KOPT-K1 (cell line): ENCODE measurements around the gene KCNK3.

Experiments
- H3K27ac ChIP-seq: fragments of 200-600 bp; sonication (generic); 2 replicates; pipeline ENCODE4 v1.5.1; 2016; ENCODE audit warnings: antibody characterized with exemption, mild to moderate bottlenecking, low read depth, low read length; ENCODE audit not compliant: poor library complexity, severe bottlenecking
- H3K36me3 ChIP-seq: fragments of 200-600 bp; sonication (generic); 2 replicates; pipeline ENCODE4 v1.5.1; 2017; ENCODE audit warnings: antibody characterized with exemption, mild to moderate bottlenecking, low read length, moderate library complexity; ENCODE audit not compliant: insufficient read depth
- H3K9me3 ChIP-seq: fragments of 200-600 bp; sonication (generic); 2 replicates; pipeline ENCODE4 v1.5.1; 2017; ENCODE audit warnings: antibody characterized with exemption, low read length, mild to moderate bottlenecking; ENCODE audit not compliant: insufficient read depth, poor library complexity, severe bottlenecking

The KCNK3 gene

DNA sequence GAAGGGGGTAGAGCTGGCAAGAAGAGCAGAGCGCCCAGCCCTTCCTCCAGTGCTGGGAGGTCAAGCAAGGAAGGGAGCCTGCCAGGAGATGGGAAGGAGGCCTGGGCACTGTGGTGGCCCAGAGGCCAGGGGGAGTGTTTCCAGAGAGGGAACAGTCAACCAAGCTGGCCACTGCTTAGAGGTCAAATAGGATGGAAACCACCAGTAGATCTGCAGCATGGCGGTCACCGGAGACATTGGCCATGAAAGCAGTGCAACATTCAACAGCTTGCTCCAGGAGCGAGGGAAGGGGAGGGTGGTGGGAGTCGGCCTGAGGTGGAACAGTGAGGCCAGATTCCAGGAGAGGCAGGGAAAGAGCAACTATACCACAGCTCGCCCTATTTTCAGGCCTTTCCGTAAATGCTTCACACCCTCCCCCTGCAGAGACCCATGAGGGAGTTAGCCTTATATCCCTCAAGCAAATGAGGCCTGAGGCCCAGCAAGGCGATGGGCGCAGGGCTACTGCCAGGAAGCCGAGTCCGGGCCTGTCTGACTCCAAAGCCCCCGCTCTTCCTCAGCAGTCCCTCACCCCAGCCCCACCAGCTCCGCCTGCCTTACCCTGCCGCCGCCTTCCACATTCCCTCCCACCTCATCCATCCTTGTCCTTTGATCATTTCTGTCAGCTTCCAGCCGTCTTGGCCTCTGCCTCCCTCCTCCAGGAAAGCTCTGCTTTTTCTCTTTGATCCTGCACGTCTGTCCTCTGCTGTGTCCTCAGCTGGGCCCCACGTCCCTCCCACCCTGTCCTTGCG lies 17.0 kb downstream of the KCNK3 start:
- H3K9me3 ChIP-seq, result no peaks in the 10 kb centered on the region
- no peaks in the 10 kb centered on the region for H3K36me3 ChIP-seq
- H3K27ac ChIP-seq, result no peak overlapping the region

DNA sequence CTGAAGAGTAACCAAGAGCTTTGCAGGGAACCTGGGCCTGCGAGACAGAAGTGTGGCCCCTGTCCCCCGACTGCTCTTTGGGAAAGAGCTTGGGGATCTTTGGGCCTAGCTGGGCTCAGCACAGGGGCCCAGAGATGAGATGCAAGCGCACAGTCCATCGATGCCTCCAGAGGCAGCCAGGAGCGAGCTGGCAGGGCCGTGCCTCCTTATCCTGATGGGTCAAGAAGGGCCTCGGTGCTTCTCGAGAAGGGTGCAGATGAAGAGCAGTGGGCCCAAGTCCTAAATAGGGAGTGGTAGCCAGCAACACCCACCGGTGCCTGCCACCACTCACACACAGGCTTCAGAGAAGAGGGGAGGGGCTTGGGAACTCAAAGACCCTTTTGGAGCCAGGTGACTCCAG lies 17.6 kb downstream of the KCNK3 start:
- H3K27ac ChIP-seq, result no peak overlapping the region
- no peaks in the 10 kb centered on the region for H3K9me3 ChIP-seq
- no peaks in the 10 kb centered on the region for H3K36me3 ChIP-seq

DNA sequence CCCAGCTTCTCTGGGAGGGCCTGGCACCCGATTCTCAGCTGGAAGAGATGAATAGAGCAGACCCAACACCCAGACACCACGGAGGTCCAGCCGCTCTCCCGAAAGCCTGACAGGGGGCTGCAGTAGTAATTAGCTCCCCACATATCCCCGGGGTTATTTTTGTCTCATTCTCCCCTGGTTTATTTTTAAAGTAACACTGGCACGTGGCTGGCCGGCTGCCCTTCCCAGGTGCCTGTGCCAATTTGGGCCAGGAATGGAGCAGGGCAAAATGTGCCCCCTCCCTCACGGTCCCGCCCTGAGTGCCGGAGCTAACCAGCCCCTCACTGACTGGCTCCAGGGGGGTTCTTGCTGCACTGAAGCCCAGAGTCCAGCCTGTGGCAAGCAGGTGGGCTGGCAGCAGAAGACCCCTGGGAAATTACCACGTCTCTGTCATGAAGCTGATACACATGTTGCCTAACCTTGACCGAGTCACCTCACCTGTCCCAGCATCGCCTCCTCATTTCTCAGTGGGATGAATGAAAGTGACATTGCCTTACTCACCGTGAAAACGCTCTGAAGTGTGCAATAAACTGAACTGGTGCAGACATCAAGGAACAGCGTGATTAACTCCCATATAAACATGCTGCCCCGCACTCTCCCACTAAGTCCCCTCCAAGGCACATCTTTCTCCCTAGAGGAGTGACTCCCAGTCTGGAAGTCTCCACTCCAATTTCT lies 18.4 kb downstream of the KCNK3 start:
- Histone ChIP-seq H3K27ac (no peak overlapping the region), H3K9me3 (no peaks in the 10 kb centered on the region), H3K36me3 (no peaks in the 10 kb centered on the region)

DNA sequence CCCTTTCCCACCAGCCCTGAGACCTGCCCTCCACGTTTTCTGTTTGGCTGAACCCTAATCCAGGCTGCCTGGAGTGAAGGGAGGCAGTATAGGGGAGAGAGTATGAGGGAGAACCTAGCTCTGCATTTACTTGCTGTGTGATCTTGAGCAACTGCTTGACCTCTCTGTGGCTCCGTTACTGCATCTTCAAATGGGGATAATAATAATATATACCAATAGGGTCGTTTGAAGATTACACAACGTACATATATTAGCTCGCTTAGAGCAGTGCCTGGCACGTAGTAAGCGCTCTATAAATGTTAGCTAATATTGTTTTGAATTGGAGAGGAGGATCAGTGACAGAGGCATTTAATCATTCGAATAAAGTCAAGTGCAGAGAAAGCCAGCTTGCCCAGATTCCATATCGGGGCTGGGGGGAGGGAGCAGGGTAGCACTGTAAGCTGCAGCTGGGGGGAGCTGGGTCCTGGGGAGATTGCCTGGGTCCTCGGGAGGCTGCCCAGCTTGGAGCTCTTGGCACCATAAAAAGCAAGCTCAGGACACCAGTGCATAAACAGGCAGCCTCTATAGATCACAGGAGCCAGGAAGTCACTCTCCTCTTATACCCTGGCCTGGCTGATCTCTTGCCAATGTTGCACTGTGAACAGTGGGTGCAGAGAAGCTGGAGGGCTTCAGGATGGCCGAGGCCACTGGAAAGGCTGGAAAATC lies 19.1 kb downstream of the KCNK3 start:
- no peak overlapping the region for H3K27ac ChIP-seq
- H3K36me3 ChIP-seq, result no peaks in the 10 kb centered on the region
- no peaks in the 10 kb centered on the region for H3K9me3 ChIP-seq

DNA sequence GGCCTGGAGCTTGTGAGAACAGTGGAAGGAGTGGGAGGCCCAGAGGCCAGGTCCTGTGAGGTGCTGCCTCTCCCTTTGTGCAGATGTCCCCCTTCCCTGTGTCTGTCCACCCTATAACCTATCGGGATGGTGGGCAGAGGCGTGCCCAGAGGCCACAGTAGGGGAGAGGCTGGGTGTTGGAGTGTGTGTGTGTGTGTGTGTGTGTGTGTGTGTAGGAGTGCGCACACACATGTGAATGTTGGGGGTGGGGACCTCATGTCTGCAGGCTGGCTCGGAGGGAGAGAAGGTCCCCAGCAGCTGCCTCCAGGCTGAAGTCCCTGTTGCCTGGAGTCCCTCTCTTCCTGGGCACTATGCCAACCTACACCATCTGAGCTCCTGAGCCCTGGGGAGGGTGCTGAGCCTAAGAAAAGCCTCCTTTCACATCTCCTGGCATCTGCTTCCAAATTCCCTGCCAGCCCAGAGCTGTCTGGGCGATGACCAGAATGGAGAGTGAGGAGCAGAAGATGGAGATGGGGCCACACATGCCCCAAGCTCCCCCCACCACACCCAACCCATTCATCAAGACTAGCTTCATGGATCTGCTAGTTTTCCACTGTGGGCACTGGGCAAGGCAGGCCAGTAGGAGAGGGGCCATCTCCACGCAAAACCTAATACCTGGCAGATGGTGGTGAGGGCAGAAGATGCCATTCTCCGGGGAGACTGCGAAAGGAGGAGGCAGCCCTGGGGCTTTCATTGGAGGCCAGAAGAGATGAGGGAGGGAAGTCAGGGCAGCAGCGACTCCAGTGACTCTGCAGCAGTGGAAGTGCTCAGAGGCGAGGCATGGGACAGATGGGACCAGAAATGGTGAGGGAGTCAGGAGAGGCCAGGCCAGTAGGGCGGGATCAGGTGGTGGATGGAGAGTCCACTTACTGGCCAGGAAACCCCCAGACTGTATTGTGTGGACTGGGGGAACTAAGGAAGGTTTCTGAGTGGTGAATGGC lies 20.3 kb downstream of the KCNK3 start:
- Histone ChIP-seq H3K36me3 (no peaks in the 10 kb centered on the region), H3K9me3 (no peaks in the 10 kb centered on the region), H3K27ac (no peak overlapping the region)

DNA sequence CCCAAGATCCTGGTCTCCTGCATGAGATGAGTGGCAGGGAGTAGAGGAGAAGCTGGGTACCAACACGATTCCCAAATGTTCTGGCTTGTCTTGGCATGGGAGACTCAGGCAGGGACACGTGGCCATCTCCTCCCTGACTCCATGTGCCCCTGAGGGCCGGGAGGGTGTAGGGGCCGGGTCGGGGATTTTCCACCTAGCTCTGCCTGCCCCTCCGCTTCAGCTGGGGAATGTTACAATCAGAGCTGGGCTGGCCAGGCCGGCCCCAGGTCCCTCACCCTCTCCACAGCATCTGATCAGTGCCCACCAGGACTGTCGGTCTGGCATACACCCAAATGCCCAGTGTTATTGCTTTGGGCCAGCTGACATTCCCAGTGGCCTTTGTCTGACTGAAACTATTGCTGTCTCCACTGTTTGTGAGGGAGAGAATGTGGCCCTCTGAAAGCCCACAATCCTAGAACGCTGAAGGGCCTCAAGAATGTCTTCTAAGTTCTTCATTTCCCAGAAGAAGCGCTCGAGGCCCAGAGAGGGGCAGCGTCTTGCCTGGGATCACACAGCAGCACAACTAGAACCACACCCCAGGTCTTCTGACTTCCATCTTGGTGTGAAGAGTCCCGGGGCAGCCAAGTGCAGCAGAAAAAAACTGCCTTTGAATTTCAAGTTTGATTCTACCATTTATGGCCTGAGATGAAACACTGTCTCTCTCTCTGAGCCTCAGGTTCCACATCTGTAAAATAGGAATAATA lies 23.2 kb downstream of the KCNK3 start:
- Histone ChIP-seq H3K9me3 (no peaks in the 10 kb centered on the region), H3K36me3 (no peaks in the 10 kb centered on the region), H3K27ac (no peak overlapping the region)

DNA sequence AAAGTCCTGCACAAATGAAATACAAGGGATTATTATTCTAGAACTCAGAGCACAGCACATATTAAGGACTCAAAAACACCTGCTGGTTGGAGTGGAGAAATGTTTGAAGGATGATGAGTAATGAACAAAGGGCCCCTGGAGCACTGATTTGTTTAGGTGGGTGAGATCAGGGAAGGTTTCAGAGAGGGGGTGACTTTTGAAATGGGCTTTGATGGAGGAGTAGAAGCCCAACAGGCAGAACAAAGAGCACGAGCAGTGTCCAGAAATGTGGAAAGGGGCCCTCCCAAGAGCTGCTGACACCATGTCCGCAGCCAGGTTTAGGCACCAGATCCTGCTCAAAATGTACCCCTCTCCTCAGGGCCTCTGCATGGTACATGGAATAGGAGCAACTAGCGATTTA lies 23.8 kb downstream of the KCNK3 start:
- no peaks in the 10 kb centered on the region for H3K9me3 ChIP-seq
- H3K27ac ChIP-seq, result no peak overlapping the region
- H3K36me3 ChIP-seq, result no peaks in the 10 kb centered on the region

DNA sequence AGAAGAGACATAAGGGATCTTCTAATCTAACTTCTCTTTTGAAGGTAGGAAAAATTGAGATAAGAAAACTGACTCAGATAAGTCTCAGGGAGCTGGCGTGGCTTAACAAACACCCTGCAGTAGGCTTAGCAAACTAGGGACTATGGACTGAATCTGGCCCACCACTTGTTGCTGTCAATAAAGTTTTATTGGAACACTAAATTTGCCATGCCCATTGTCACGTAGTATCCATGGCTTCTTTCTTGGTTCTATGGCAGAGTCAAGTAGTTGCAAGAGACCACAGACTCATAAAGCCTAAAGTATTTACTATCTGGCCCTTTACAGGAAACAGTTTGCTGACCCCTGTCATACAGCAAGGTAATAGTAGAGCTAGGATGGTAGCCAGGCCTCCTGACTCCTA lies 24.2 kb downstream of the KCNK3 start:
- H3K9me3 ChIP-seq, result no peaks in the 10 kb centered on the region
- no peak overlapping the region for H3K27ac ChIP-seq
- no peaks in the 10 kb centered on the region for H3K36me3 ChIP-seq

DNA sequence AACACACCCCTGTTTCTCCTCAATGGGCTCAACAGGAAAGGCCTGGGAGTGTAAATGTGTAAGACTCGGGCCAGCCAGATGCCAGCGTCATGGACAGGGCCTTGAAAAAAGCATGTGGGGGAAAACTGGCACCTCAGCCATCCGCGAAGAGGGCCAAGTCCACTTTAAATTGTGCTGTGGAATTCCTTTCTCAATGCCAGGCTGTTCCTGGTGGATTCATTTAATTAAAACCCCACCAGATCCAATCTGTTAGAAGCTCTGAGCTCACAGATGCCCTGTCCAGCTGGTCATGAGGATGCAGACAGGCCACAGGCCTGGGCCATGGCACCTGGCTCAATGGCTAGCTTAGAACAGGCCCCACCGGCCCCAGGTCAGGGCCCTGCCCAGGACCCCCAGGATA lies 24.8 kb downstream of the KCNK3 start:
- no peaks in the 10 kb centered on the region for H3K36me3 ChIP-seq
- H3K27ac ChIP-seq, result no peak overlapping the region
- H3K9me3 ChIP-seq, result no peaks in the 10 kb centered on the region

DNA sequence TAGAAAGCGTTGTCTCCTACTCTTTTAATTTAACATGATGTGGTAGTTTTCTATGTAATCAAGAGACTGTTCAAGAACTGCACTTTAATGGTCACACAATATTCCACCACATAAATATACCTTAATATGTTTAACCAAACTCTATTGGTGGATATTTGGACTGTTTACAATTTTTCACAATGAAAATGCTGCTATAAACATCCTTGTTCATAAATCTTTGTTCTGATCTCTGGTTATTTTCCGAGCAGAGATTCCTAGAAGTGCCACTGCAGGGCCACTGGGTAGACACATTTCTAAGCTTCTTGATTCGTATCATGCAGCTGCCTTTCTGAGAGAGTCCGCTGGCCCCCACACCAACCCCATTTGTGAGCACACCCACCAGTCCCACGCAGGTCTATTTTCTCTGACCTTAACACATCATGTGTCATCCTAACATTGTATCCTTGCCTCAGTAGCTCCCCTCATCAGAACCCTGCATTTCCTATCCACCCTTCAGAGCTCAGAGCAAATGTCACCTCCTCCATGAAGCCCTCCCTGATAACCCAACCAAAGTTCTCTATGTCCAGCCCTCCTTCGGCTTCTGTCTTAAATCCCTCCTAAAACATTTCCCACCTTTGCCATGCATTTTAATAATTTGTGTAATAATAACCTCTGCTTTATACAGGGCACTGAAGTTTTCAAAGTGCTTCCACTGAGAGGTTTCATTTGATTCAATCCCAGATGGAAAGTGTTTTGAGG lies 26.6 kb downstream of the KCNK3 start:
- Histone ChIP-seq H3K36me3 (no peaks in the 10 kb centered on the region), H3K27ac (no peak overlapping the region), H3K9me3 (no peaks in the 10 kb centered on the region)

DNA sequence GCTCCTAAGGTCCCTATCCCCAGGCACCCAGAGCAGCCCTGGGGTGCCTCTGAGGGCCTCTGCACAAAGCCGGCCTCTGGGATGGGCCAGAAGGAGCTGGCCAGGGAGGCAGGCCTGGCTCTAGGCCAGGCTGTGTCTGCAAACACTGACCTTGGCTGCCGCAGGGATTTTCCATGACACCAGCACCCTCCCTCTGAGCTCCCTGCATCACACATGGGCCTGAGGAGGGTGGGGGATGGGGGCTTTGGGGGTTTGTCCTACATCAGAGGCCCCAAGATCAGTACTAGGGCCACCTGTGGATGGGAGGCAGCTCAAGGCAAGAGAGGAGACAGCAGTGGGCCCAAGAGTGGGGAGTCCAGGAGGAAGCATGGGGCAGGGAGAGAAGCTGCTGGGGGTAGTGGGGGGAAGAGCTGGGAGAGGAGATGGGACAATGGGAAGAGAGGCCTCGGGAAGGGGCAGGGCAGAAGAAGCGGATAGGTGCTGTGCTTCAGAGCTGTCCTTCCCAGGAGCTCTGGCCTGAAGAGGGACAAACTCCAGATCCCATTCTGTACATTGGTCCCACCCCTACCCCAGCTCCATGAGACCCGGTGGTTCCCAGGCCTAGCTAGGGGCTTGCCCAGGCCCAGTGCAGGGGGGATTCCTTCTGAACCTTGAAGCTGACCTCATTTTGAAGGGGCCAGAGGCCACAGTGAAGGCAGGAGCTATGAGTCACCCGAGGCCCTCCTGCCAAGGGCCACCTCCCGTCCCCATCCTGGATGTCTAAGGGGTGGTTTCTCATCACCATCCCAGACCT lies 28.0 kb downstream of the KCNK3 start:
- peak overlapping the region; percentile 26 for H3K27ac ChIP-seq

DNA sequence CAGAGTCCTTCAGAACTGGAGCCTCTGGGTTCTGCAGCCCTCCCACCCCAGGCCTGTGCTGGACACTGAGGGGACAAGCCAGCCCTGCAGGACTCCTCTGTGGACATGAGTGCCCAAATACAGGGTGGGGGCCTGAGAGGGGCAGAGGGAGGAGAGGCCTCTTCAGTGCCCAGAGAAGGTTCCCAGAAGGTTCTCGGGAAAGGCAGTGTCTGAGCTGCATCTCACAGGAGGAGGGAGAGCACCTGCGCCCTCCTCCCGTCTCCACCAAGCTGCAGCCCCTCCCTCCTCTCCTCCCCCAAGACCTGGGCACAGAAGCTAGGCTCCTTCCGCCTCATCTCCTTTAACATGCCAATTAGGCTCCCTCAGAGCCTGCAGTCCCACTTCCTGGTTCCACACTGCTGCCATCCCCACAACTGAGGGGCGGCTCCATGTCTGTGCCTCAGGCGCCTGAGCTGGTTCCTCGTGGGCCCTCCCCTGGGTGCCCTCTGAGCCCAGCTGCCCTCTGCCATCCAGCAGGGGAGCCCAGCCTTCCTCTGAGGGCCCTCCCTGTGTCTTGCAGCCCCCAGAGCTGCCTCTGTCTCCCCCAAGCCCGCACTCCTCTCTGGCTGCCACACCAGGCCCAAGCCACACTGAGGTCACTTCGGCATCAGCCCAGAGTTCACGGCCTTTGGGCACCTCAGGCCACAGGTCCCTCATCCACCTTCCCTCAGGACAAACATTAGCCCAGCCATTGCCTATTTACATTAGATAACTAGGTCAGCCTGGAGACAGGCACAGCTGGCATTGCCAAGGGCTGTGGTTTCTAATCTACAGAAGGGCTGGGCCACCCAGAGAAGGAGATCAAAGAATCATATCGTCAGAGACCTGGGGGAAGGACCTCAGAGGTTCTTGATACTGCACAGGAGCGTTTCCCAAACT lies 28.9 kb downstream of the KCNK3 start:
- no peaks in the 10 kb centered on the region for H3K36me3 ChIP-seq
- no peaks in the 10 kb centered on the region for H3K9me3 ChIP-seq
- H3K27ac ChIP-seq, result peak overlapping the region; percentile 26

More for the DNA sequence above, 28.0 kb downstream of the KCNK3 start:
- Histone ChIP-seq H3K36me3 (no peaks in the 10 kb centered on the region), H3K9me3 (no peaks in the 10 kb centered on the region)
